Activated CD8-positive, alpha-beta memory T cell treated with anti-CD3 and anti-CD28 coated beads for 1 hour (primary cell): Measurements from ENCODE around the gene RAPGEF5.

Source experiments
- DNase-seq, 2 donors: peaks; one replicate each; pipeline ENCODE4 v3.0.0-alpha.2; 2020; ENCODE audit warnings: low read depth in 1 of 2; ENCODE audit errors: extremely low read depth in 1 of 2

Gene RAPGEF5

DNA sequence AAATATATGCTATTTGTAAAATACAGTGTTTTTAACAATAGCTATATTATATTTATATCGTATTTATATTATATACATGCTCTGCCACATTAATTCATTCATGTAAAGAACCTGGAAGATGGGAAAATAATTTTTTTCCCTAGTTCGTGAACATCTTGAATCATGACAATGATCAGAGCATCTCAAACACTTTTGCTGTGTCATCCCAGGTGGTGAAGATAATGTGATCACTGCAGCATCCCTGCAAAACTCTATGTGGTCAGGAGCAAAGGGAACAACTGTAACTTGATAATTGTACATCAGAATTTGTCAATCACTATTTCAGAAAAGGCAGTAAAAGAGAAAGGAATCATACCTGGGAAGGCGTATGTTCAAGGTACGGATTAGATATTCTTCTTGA is 39.3 kb downstream of the RAPGEF5 start:
- DNase-seq = no peak

DNA sequence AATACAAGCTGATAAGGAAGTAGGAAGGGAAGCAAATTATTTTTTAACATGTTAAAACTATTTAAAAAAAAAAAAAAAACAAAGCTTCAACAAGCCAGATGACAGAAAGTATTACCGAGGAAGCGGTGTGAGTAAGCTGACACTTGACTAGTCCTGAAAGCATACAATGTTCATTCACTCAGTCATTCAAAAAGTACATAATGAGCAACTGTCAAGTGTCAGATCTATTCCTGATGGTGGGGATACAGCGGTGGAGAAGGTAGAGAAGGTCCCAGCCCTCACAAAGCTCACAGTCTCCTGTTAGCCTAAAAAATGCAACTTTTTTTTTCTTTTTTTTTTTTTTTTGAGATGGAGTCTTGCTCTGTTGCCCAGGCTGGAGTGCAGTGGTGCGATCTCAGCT is 40.0 kb downstream of the RAPGEF5 start:
- no peak for DNase-seq

DNA sequence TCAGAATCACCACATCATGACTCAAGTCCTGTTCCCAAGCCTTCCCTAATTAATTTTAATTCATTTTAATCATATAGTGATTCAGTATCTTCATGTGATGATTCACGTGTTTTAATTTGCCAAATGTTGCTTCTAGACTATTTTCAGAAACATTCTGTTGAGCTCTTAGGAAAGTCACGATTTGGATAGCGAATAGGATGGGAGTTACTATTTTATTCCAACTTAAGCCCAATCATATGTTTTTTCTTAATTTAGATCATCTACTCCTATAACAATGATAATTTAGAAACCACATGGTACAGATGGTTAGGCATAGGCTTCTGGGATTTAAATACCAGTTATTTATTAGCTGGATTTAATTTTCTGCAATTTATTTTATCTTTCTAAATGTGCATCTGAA is 49.1 kb downstream of the RAPGEF5 start:
- DNase-seq = no peak

DNA sequence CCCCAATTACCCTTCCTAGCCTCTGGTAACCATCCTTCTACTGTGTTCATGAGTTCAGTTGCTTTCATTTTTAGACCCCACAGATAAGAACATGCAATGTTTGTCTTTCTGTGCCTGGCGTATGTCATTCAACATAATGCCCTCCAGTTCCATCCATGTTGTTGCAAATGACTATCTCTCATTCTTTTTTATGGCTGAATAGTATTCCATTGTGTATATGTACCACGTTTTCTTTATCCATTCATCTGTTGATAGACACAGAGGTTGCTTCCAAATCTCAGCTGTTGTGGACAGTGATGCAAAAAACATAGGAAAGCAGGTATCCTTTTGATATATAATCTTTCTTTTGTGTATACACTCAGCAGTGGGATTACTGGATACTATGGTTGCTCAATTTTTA is 51.2 kb downstream of the RAPGEF5 start:
- no peak for DNase-seq

DNA sequence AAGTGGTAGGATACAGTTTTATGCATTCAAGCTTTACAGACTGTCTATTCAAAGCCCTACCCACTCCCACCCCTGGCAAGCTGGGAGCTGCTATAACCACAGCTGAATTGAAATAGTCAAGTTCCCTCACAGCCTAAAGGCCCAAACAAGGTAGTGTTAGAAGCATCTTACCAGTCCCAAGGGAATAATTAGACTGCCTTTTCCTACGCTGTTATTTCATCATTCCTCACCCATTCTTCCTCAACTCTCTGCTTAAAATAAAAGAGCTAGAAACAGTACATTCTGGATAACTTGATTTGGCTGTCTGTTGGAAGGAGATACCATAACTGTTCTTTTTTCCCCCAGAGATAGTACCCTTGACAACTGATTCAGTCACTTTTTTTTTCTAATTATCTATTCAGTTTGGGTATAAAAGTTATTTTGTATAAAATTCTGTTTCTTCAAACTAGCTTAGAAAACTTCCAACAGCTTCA is 54.0 kb downstream of the RAPGEF5 start:
- DNase-seq = no peak

DNA sequence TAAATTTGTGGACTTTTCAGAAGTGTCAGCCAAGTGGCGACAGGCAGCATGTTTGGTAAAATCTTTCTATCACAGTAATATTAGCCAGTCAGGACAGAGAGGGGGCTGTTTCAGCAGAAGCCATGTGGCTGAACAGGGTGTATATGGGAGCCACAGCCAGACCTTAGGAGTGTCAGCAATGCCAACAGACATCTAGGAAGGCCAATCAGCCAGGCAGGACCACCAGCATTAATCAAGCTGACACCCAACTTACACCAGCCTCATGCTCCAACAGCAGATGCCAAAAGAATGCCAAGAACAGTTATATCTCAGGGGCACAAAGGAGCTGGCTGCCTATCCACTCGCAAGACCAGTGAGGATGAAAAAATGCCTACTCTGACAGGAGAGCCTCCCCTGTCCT is 54.8 kb downstream of the RAPGEF5 start:
- no peak for DNase-seq

DNA sequence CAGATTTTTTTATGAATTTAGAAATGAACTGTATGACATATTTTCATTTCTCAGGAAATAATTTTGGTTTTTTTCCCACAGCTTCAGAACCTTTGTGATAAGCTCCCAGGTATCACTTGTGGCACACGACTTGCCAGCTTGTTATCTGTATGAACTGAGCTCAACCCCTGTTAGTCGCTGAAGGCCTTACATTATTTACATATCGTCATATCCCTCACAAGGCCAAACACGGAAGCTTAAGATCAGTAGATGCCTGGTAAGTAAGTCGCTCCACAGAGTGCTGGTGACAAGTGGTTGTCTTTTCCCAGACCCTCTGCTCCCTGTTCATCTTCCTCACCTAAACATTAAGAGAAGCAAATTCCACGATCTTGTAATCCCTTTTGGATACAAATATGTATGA is 55.2 kb downstream of the RAPGEF5 start:
- DNase-seq = no peak

DNA sequence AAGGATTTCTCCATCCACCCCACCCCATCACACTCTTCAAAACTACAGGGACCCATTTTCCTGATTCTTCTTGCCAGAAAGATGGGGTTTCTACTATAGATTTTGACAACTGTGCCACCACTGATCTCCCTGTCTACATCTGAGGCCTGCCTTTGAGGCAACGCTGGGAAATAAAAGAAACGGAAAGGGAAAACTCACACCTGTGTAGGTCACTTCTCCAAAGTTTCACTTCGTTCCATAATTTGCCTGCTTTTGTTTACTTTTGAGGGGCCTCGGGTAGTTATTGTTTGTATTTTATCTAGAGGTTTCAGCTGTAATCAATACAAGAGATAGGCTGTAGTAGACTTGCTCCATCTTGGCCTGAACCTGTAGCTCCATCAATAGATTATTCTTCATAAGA is 56.1 kb downstream of the RAPGEF5 start:
- no peak for DNase-seq

DNA sequence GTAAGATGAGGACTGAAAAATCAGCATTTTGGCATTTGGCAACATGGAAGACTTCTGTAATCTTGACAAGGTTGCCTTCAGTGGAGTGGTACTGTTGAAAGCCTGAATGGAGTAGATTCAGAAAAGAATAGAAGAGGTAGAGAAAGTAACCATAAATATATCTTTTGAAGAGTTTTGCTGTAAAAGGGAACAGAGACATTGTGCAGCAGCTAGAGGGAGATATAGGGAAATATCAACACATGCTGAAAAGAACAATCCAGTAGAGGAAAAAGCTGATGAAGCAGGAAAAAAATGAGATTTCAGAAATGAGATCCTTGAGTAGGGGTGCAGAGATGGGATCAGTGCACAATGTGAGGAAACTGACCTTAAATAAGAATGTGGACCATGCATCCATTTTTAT is 60.0 kb downstream of the RAPGEF5 start:
- no peak for DNase-seq

DNA sequence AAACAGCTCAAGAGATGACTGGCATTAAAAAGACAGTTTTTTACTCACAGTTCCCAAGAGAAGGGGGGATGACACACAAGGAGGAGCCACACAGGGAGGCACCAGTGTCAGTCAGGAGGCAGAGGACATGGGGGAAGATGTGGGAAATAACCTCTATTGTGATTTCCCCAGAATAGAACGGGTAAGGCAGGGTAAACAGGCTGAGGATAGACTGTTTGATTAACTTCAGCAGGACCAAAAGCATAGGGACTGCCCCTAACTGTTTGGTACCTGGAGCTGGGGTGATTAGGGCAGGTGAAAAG is 60.7 kb downstream of the RAPGEF5 start:
- DNase-seq = no peak

DNA sequence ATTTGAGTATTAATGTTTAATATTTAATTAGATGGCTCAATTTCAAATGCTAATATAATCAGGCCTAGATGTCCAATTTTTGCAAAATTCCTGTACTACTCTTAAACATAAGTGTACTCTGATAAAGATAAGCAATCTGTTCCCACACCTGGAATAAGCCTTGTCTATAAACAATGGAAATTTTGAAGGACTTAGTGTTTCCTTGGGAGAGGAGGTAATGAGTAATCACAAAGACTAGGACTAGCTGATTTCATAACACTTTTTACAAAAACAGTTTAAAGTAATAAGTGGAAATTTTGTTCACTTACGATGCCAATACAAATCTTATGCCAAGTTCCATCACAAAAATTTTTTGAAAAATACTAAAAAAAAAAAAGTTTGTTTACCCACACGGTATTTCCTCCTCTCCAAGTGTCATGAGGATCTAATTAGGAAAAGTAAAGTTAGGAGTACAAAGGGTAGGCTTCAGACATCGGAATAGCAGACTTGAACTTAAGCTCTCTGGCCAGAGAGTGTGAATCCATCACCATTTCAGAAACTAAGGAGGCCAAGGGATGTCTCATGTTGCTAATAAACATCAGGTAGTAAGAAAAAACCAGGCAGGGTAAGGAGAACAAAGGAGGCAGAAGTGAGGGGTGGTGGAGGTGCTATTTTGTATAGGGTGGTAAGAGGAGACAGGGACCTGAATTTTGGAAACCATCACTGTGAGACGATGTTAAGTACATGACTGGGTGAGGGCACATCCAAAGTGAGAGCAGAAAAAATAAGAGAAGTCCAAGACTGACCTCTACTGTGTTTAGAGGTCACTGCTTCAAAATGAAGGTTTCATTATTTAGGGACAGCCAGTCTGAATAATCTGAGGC is 61.3 kb downstream of the RAPGEF5 start:
- DNase-seq = no peak

DNA sequence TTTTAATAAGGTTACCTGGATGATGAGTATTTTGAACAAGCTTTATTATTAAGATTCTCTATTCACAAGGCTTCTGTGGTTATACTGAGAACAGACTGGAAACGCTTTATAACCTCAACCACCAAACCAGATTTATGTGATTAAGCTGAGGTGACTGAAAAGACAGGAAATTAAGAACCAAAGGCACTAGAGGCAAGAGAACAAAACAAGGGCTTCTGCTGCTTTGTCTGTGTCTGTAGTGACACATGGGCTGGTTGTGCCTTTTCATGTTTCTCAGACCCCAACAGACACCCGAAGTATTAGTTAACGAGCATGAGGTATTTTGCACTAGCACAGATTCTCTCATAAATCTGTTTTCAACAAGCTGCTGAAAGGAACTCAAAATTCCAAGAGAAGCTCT is 64.4 kb downstream of the RAPGEF5 start:
- DNase-seq = no peak

DNA sequence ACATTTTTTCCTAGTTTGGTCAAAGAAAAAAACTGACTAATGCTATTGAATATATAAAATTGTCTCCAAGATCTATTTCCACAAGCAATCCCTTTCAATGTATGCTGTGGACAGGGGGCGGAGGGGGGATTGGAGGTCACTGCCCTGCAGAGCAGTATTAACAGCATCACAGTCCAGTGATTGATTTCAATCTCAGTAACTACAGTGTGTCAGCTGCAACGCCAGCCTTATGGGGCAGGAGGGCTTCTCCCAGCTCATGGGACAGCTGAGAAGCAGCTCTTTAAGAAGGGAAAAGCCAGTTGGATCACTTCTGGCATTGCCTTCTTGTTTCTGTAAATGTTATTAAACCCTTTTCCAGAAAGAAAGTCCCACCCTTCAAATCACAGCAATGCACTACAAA is 65.0 kb downstream of the RAPGEF5 start:
- DNase-seq = no peak

DNA sequence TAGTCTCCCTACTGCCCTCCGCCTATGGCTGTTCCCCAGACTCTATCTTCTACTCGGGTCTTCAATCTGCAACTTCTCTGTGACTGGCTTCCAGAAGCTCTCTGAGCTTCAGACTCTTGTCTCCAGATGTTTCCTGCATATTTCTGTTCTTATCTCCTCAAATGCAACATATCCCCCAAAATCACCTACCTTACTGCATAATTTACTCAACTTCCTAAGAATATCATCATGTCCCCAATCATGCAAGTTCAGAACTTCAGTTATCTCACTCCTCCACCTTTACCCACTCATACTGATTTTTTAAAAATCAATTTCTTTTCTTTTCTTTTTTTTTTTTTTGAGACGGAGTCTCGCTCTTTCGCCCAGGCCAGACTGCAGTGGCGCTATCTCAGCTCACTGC is 68.8 kb downstream of the RAPGEF5 start:
- DNase-seq = no peak

DNA sequence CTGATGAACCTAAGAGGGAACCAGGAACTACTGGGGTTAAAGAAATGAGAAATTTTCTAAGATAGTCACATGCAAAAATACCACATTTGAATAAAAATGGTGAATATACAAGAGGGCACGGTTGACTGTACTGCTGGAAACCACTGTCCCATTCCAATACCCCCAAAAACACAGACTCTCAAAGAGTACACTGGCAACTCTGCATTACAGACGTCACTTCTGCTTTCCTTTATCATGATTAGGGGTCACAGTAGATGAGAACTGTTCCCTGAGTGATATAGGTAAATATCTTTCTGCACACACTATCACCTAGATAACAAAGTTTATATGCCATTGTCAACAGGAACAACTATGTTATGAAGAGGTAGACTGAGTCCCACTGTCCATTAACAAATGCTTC is 69.5 kb downstream of the RAPGEF5 start:
- no peak for DNase-seq

DNA sequence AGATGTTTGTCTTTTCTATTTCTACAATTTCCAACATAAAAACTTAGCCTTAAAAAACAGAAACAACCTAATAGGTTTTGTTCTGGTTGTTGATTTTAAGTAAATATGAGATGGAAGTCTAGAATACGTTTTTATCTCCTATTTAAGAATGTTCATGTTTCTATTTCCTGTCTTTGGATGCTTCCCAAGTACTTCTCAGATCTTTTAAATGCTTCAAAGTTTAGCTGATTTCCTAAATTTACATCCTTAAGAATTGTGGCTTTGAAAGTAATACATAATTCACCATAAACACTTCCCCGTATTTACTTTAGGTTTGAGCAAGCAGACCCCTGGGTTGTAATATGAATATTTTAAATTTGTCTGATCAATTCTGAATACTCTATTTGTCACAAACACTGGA is 70.5 kb downstream of the RAPGEF5 start:
- no peak for DNase-seq

DNA sequence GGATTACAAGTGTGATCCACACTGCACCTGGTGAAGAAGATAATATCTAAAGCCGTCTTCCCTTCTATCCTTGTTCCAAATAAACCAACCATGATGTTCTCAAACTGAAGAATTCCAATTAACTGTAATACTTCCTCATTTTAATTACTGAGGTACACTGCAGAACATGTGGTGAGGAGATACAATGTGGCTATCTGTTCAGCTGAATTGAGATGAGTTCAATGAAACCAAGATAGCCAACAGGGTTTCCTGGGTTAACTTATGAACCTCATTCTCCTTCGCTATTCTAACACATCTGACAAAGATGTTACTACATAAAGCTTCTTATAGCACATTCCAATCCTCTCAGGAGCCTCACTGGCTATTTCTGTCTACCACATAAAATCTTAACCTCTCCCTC is 75.5 kb downstream of the RAPGEF5 start:
- DNase-seq = no peak

DNA sequence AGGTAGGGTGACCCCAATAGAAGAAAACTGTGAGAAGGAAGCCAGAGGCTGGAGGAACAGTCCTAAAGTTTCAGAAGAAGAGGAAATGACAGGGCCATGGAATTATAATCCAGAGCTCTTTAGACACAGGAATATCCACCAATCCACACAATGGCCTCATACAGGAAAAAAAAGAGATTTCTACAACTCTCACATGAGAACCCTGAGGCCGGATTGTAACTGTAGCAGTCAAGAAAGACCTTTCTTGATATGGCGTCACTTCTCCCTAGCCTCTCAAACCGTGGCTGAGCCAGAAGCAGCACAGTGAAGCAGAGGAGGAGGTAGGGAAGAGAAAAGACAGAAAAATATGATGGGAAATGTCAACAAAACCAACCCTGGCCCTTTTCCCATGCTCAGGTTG is 76.9 kb downstream of the RAPGEF5 start:
- no peak for DNase-seq

DNA sequence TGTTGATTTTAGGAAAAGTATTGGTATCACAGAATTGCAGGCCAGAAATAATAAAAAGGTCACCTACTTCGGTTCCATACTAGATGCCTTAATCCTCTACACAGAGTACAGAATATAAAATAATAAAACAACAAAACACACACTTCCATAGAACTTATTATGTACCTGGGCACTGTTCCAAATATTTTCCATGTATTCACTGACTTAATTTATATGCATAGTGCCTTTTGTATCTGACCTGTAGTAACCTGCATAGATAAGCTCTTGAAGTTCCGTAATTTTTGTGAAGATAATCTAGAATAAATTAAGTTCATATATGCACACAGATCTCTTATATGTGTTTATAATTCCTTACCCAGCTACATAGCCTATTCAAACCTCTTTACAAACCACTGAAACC is 78.3 kb downstream of the RAPGEF5 start:
- DNase-seq = no peak

DNA sequence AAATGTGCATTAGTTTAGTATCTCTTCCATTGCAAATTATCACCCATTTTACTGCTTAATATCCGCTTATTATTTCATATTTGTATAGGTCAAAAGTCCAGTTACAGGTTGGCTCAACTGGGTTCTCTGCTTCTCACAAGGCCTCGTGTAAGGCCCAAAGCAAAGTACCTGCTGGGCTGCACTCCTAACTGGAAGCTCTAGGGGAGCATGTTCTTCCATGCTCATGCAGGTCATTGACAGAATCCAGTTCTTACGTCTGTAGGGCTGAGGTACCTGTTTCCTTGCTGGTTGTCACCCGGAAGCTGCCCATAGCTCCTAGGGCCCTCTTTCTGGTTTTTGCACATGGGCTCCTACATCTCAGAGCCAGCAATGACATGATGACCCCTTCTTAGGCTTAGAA is 79.6 kb downstream of the RAPGEF5 start:
- DNase-seq = no peak

DNA sequence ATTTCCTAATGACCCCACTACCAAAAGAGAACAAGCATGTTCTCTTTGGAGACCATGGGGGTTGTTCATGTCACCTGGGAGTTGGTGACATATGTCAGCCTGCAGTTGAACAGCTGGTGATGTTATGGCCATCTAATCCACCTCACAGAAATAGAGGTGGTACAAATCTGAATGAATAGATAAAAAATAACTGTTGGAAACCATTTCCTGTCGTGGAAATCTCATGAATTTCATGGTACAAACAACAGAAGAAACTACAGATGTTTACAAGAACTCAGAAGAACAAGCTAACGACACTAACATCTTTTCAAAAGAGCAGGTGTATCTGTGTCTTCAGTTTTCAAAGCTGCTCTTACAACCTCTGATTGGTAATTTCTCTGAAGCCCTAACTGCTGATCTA is 81.3 kb downstream of the RAPGEF5 start:
- no peak for DNase-seq

DNA sequence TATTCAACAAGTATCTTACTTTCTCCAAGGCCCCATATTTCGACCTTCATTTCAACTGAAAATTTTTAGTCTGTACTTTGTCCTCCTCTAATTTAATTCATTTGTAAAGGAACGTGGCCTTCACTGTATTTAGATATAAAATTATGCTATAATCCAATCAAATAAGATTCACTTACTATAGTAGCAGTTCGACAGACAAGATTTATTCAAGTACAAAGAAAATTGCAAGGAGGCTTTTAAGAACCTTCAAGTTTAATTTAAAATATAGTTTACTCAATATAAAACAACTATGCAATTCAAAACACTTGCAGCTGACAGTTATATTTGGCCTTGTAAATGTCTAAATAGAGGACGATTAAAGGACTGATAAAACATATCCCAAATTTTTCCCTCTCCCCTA is 85.6 kb downstream of the RAPGEF5 start:
- DNase-seq = no peak

DNA sequence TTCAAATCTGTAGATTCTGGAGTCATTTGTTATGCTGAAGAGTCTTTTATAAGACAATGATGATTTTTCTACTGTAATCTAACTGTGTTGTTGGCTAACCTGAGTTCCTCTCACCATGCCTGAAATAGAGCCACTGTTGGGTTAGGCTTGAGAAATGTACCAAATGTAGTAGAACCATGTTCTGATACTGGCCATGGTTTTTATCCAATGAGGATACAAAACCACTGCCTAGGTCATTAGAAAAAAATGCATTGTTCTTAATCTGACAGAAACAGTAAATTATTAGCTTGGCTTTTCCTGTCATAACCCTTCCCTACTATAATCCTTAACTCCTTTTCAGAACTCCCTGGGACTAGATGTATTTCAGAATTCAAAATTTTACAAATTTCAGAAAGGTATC is 86.6 kb downstream of the RAPGEF5 start:
- no peak for DNase-seq
